AG09309 (cell line): ENCODE data around the gene PCDHGA1.
A peak's percentile ranks its signal among the peaks of the same experiment; 100 is the strongest.
"Not testable (repeated sequence)": the region's sequence is repeated elsewhere in the genome, so short reads cannot be mapped to it uniquely, and the experiment has no call there.

Source experiments
- DNase-seq: peaks from one replicate; pipeline ENCODE4 v3.0.0-alpha.2; 2010; ENCODE audit warnings: low read depth
- H3K4me3 ChIP-seq: 2 replicates; pipeline ENCODE4 v1.5.1; 2011; ENCODE audit warnings: mild to moderate bottlenecking, low read depth, low read length, moderate library complexity; ENCODE audit not compliant: control insufficient read depth
- CTCF ChIP-seq: IDR thresholded peaks from 2 replicates; pipeline ENCODE4 v1.5.1; 2011; ENCODE audit warnings: mild to moderate bottlenecking, low read depth, low read length, inconsistent platforms; ENCODE audit not compliant: insufficient read depth, control insufficient read depth; ENCODE audit errors: missing control alignments

The PCDHGA1 gene

GRCh38 chr5:141420855-141421488 lies 90.7 kb downstream of the PCDHGA1 start, which contains the start of gene PCDHGA11:
TSS of gene PCDHGA11 (plus strand) at chr5:141421051. CDS start at chr5:141421228, 177 bp downstream.
- no peak for DNase-seq
- peak within 1 kb of the TSS; percentile 20 for H3K4me3 ChIP-seq
- TF ChIP-seq CTCF, result peak; percentile 52

- H3K4me3 ChIP-seq, result peak overlapping the region; percentile 20; the same call in 1 of the 2 replicates
- DNase-seq, result no peak
- no peak for TF ChIP-seq CTCF
Measured at GRCh38 chr5:141421489-141421855, 91.2 kb downstream of the PCDHGA1 start.

GRCh38 chr5:141422742-141423291 lies 92.5 kb downstream of the PCDHGA1 start:
- TF ChIP-seq CTCF, result no peak
- no peak overlapping the region for H3K4me3 ChIP-seq
- DNase-seq, result no peak

GRCh38 chr5:141427783-141428426 lies 97.6 kb downstream of the PCDHGA1 start:
- no peak for TF ChIP-seq CTCF
- DNase-seq, result no peak
- H3K4me3 ChIP-seq, result no peak overlapping the region

GRCh38 chr5:141430332-141431113 lies 100.2 kb downstream of the PCDHGA1 start, which contains the start of gene PCDHGA12:
TSS of gene PCDHGA12 (plus strand) at chr5:141430507. CDS start at chr5:141430760, 253 bp downstream.
- peak within 1 kb of the TSS; percentile 56 for H3K4me3 ChIP-seq
- peak; percentile 90 for DNase-seq
- peak; percentile 73 for TF ChIP-seq CTCF

- TF ChIP-seq CTCF, result no peak
- DNase-seq, result no peak
- peak overlapping the region; percentile 56 for H3K4me3 ChIP-seq
Measured at GRCh38 chr5:141431286-141431685, 101.0 kb downstream of the PCDHGA1 start.

- DNase-seq, H3K4me3 ChIP-seq: not testable (repeated sequence)
Measured at GRCh38 chr5:141432308-141432707, 102.0 kb downstream of the PCDHGA1 start.

GRCh38 chr5:141432726-141433125 lies 102.4 kb downstream of the PCDHGA1 start:
- not testable (repeated sequence) for DNase-seq, H3K4me3 ChIP-seq
